Cardiac septum (tissue), 1 donor: Measurements from ENCODE around the gene KRTAP9-3. TPM values are rescaled to one million over a fixed set of nuclear protein-coding genes. Genes with fewer than 3 reads are reported as not detected.

ENCODE experiments used
- total RNA-seq: library from RNA; stranded (reverse); fragmentation: NEBNext Ultra II Directional; extraction: Animal tissue kit (Norgen Biotek cat#: 25700); gene quantifications from one replicate; pipeline ENCODE4 v1.2.1, GENCODE V29; 2021
- donor health status: DM: no; HTN: no; CAD: no.

The KRTAP9-3 gene
- total RNA-seq, 1 donor from 2014 or later, result not detected

Other genes with a start within 250 kb of the KRTAP9-3 start
- not detected for gene KRT40, start 248.1 kb upstream of the KRTAP9-3 start, total RNA-seq
- not detected for gene KRTAP3-3, start 238.3 kb upstream of the KRTAP9-3 start, total RNA-seq
- gene KRTAP3-2, start 232.5 kb upstream of the KRTAP9-3 start, total RNA-seq, result not detected
- not detected for gene KRTAP3-1, start 223.3 kb upstream of the KRTAP9-3 start, total RNA-seq
- not detected for gene KRTAP1-5, start 205.2 kb upstream of the KRTAP9-3 start, total RNA-seq
- not detected for gene KRTAP1-4, start 202.3 kb upstream of the KRTAP9-3 start, total RNA-seq
- gene KRTAP1-3, start 197.6 kb upstream of the KRTAP9-3 start, total RNA-seq, result not detected
- gene KRTAP1-1, start 191.0 kb upstream of the KRTAP9-3 start, total RNA-seq, result not detected
- not detected for gene KRTAP2-1, start 185.1 kb upstream of the KRTAP9-3 start, total RNA-seq
- not detected for gene KRTAP2-2, start 177.2 kb upstream of the KRTAP9-3 start, total RNA-seq
- gene KRTAP2-3, start 172.3 kb upstream of the KRTAP9-3 start, total RNA-seq, result not detected
- not detected for gene KRTAP2-4, start 166.6 kb upstream of the KRTAP9-3 start, total RNA-seq
- not detected for gene KRTAP4-7, start 148.3 kb upstream of the KRTAP9-3 start, total RNA-seq
- not detected for gene KRTAP4-8, start 134.3 kb upstream of the KRTAP9-3 start, total RNA-seq
- gene KRTAP4-16, start 130.2 kb upstream of the KRTAP9-3 start, total RNA-seq, result not detected
- gene KRTAP4-9, start 127.1 kb upstream of the KRTAP9-3 start, total RNA-seq, result not detected
- gene KRTAP4-11, start 114.1 kb upstream of the KRTAP9-3 start, total RNA-seq, result not detected
- gene KRTAP4-12, start 108.3 kb upstream of the KRTAP9-3 start, total RNA-seq, result not detected
- not detected for gene KRTAP4-6, start 91.9 kb upstream of the KRTAP9-3 start, total RNA-seq
- not detected for gene KRTAP4-5, start 82.6 kb upstream of the KRTAP9-3 start, total RNA-seq
- gene KRTAP4-4, start 71.7 kb upstream of the KRTAP9-3 start, total RNA-seq, result not detected
- gene KRTAP4-3, start 64.2 kb upstream of the KRTAP9-3 start, total RNA-seq, result not detected
- not detected for gene KRTAP4-2, start 54.2 kb upstream of the KRTAP9-3 start, total RNA-seq
- not detected for gene KRTAP4-1, start 47.5 kb upstream of the KRTAP9-3 start, total RNA-seq
- not detected for gene KRTAP9-1, start 42.6 kb upstream of the KRTAP9-3 start, total RNA-seq
- not detected for gene KRTAP9-2, start 5.8 kb upstream of the KRTAP9-3 start, total RNA-seq
- gene KRTAP9-8, start 5.5 kb downstream of the KRTAP9-3 start, total RNA-seq, result not detected
- not detected for gene KRTAP9-4, start 17.2 kb downstream of the KRTAP9-3 start, total RNA-seq
- not detected for gene KRTAP9-9, start 22.9 kb downstream of the KRTAP9-3 start, total RNA-seq
- not detected for gene KRTAP9-6, start 32.9 kb downstream of the KRTAP9-3 start, total RNA-seq
- gene KRTAP9-7, start 43.2 kb downstream of the KRTAP9-3 start, total RNA-seq, result not detected
- gene KRTAP29-1, start 70.4 kb downstream of the KRTAP9-3 start, total RNA-seq, result not detected
- not detected for gene KRTAP16-1, start 76.9 kb downstream of the KRTAP9-3 start, total RNA-seq
- not detected for gene KRTAP17-1, start 83.3 kb downstream of the KRTAP9-3 start, total RNA-seq
- not detected for gene KRT33A, start 118.4 kb downstream of the KRTAP9-3 start, total RNA-seq
- gene KRT33B, start 137.4 kb downstream of the KRTAP9-3 start, total RNA-seq, result not detected
- not detected for gene KRT34, start 149.9 kb downstream of the KRTAP9-3 start, total RNA-seq
- not detected for gene KRT31, start 165.2 kb downstream of the KRTAP9-3 start, total RNA-seq
- not detected for gene KRT37, start 192.1 kb downstream of the KRTAP9-3 start, total RNA-seq
- gene KRT38, start 208.5 kb downstream of the KRTAP9-3 start, total RNA-seq, result not detected
- 0.27 TPM for gene KRT32, start 234.9 kb downstream of the KRTAP9-3 start, total RNA-seq
- not detected for gene KRT35, start 248.7 kb downstream of the KRTAP9-3 start, total RNA-seq